GM23248 (cell line): ENCODE measurements around the gene DCDC2. TPM values are rescaled to one million over a fixed set of nuclear protein-coding genes. Genes with fewer than 3 reads are reported as not detected.

Experiments
- DNase-seq: peaks from one replicate; pipeline ENCODE4 v3.0.0-alpha.2; 2015
- H2AFZ ChIP-seq: fragments of 200-600 bp; sonication (generic); 2 replicates; pipeline ENCODE4 v1.6.1; 2016; ENCODE audit warnings: antibody characterized with exemption
- H3F3A ChIP-seq: fragments of 200-600 bp; sonication (generic); 2 replicates; pipeline ENCODE4 v1.6.1; 2016; ENCODE audit warnings: mild to moderate bottlenecking, antibody characterized with exemption, mixed run types; ENCODE audit not compliant: insufficient read depth
- H3K27ac ChIP-seq: fragments of 200-600 bp; sonication (generic); 2 replicates; pipeline ENCODE4 v1.5.1; 2016; ENCODE audit warnings: mild to moderate bottlenecking
- H3K27me3 ChIP-seq: fragments of 200-600 bp; sonication (generic); replicated peaks from 2 replicates; pipeline ENCODE4 v1.6.1; 2016; ENCODE audit warnings: mild to moderate bottlenecking; ENCODE audit not compliant: insufficient read depth
- H3K36me3 ChIP-seq: fragments of 200-600 bp; sonication (generic); 2 replicates; pipeline ENCODE4 v1.6.1; 2016; ENCODE audit warnings: low read depth, mild to moderate bottlenecking
- H3K4me1 ChIP-seq: fragments of 200-600 bp; sonication (generic); 2 replicates; pipeline ENCODE4 v1.6.1; 2016; ENCODE audit warnings: mild to moderate bottlenecking; ENCODE audit not compliant: insufficient read depth
- H3K4me2 ChIP-seq: fragments of 200-600 bp; sonication (generic); one replicate; pipeline ENCODE4 v1.6.1; 2016; ENCODE audit warnings: mild to moderate bottlenecking; ENCODE audit not compliant: unreplicated experiment
- H3K4me3 ChIP-seq: fragments of 200-600 bp; sonication (generic); 2 replicates; pipeline ENCODE4 v1.5.1; 2016; ENCODE audit warnings: mild to moderate bottlenecking
- H3K79me2 ChIP-seq: fragments of 200-600 bp; sonication (generic); 2 replicates; pipeline ENCODE4 v1.6.1; 2016; ENCODE audit warnings: mild to moderate bottlenecking; ENCODE audit not compliant: insufficient read depth
- H3K9ac ChIP-seq: fragments of 200-600 bp; sonication (generic); 2 replicates; pipeline ENCODE4 v1.6.1; 2016; ENCODE audit warnings: mild to moderate bottlenecking
- H3K9me2 ChIP-seq: fragments of 200-600 bp; sonication (generic); 2 replicates; pipeline ENCODE4 v1.6.1; 2016; ENCODE audit warnings: mixed run types, mild to moderate bottlenecking, moderate library complexity; ENCODE audit not compliant: insufficient read depth
- H3K9me3 ChIP-seq: fragments of 200-600 bp; sonication (generic); one replicate; pipeline ENCODE4 v1.6.1; 2017; ENCODE audit warnings: low read depth
- H4K20me1 ChIP-seq: fragments of 200-600 bp; sonication (generic); 2 replicates; pipeline ENCODE4 v1.6.0; 2016; ENCODE audit not compliant: insufficient read depth
- EZH2 ChIP-seq: fragments of 200-600 bp; sonication (generic); IDR thresholded peaks from 2 replicates; pipeline ENCODE4 v1.6.1; 2018; ENCODE audit warnings: antibody characterized with exemption, mild to moderate bottlenecking; ENCODE audit not compliant: insufficient read depth, poor library complexity, severe bottlenecking
- EZH2phosphoT487 ChIP-seq: fragments of 200-600 bp; sonication (generic); IDR thresholded peaks from 2 replicates; pipeline ENCODE4 v1.6.1; 2018; ENCODE audit warnings: antibody characterized with exemption, moderate library complexity, mild to moderate bottlenecking, low read depth; ENCODE audit not compliant: insufficient read depth
- WGBS, 2 experiments: methylation state at CpG; one replicate each; pipeline ENCODE4 v1.1.6; 2015 to 2017; ENCODE audit warnings: low lambda C conversion rate in 2 of 2, low coverage in 1 of 2; ENCODE audit errors: missing lambda C conversion rate in 2 of 2; 5-methylcytosine and 5-hydroxymethylcytosine counted together
- in situ Hi-C: fragments of 300-500 bp; cut with MboI; formaldehyde crosslinking; loops from 2 replicates; pipeline ENCODE4 v1.15.0; 2020
- polyA plus RNA-seq: library from polyadenylated mRNA; unstranded; fragments of >200 nt; fragmentation: Nextera tagmentation; extraction: Ambion mirVana; gene quantifications from 2 replicates; pipeline ENCODE4 v1.2.1, GENCODE V29; 2016
- total RNA-seq: library from RNA; depleted of rRNA; stranded (reverse); fragments of >200 nt; shearing (Covaris generic); gene quantifications from 2 replicates; pipeline ENCODE4 v1.2.3, GENCODE V29; 2014

Gene DCDC2
- total and polyA plus RNA-seq, 2 experiments from 2014 or later: not detected

- no peaks in the 10 kb centered on the region for H3F3A ChIP-seq
- 10 to 15% methylated on average over 3 of the region's 3 CpGs for WGBS, 2 experiments
- TF ChIP-seq EZH2phosphoT487 (no peak), EZH2 (no peak)
- H3K4me1 ChIP-seq: no peaks in the 10 kb centered on the region
- no peak for DNase-seq
- no peaks in the 10 kb centered on the region for H3K36me3 ChIP-seq
- no peak overlapping the region for H2AFZ ChIP-seq
- H3K4me2 ChIP-seq: no peak overlapping the region
- H3K9me3 ChIP-seq: no peaks in the 10 kb centered on the region
- no peak overlapping the region for H3K4me3 ChIP-seq
- no peak overlapping the region for H3K9ac ChIP-seq
- in situ Hi-C loops: no loop called here
- H3K27ac ChIP-seq: no peak overlapping the region
- no peaks in the 10 kb centered on the region for H4K20me1 ChIP-seq
- H3K9me2 ChIP-seq: no peaks in the 10 kb centered on the region
- H3K27me3 ChIP-seq: no peaks in the 10 kb centered on the region
- H3K79me2 ChIP-seq: no peaks in the 10 kb centered on the region
Observed at GRCh38 chr6:24149836-24150235, 208.0 kb downstream of the DCDC2 start.

GRCh38 chr6:24149296-24149695 is 208.6 kb downstream of the DCDC2 start:
- Histone ChIP-seq H3K4me3 (no peak overlapping the region), H2AFZ (no peak overlapping the region), H3K27me3 (no peaks in the 10 kb centered on the region), H3K9me3 (no peaks in the 10 kb centered on the region), H3K79me2 (no peaks in the 10 kb centered on the region), H3K27ac (no peak overlapping the region), H3K4me2 (no peak overlapping the region), H3F3A (no peaks in the 10 kb centered on the region), H3K9ac (no peak overlapping the region), H3K4me1 (no peaks in the 10 kb centered on the region), H3K9me2 (no peaks in the 10 kb centered on the region), H3K36me3 (no peaks in the 10 kb centered on the region), H4K20me1 (no peaks in the 10 kb centered on the region)
- no peak for DNase-seq
- TF ChIP-seq EZH2phosphoT487 (no peak), EZH2 (no peak)
- in situ Hi-C loops: no loop called here

GRCh38 chr6:24148684-24149083 is 209.2 kb downstream of the DCDC2 start:
- Histone ChIP-seq H3K4me3 (no peak overlapping the region), H3K79me2 (no peaks in the 10 kb centered on the region), H3F3A (no peaks in the 10 kb centered on the region), H3K4me2 (no peak overlapping the region), H3K4me1 (no peaks in the 10 kb centered on the region), H3K9ac (no peak overlapping the region), H3K27ac (no peak overlapping the region), H3K36me3 (no peaks in the 10 kb centered on the region), H2AFZ (no peak overlapping the region), H3K27me3 (no peaks in the 10 kb centered on the region), H3K9me3 (no peaks in the 10 kb centered on the region), H3K9me2 (no peaks in the 10 kb centered on the region), H4K20me1 (no peaks in the 10 kb centered on the region)
- in situ Hi-C loops: no loop called here
- no peak for TF ChIP-seq EZH2phosphoT487
- TF ChIP-seq EZH2: no peak
- DNase-seq: no peak

- Histone ChIP-seq H3K4me3 (no peak overlapping the region), H3K36me3 (no peaks in the 10 kb centered on the region), H3K9ac (no peak overlapping the region), H3F3A (no peaks in the 10 kb centered on the region), H4K20me1 (no peaks in the 10 kb centered on the region), H3K4me2 (no peak overlapping the region), H3K79me2 (no peaks in the 10 kb centered on the region), H3K9me3 (no peaks in the 10 kb centered on the region), H3K27ac (no peak overlapping the region), H2AFZ (no peak overlapping the region), H3K9me2 (no peaks in the 10 kb centered on the region), H3K4me1 (no peaks in the 10 kb centered on the region), H3K27me3 (no peaks in the 10 kb centered on the region)
- no peak for TF ChIP-seq EZH2
- no peak for TF ChIP-seq EZH2phosphoT487
- in situ Hi-C loops: no loop called here
- 22 to 34% methylated on average over 3 of the region's 3 CpGs for WGBS, 2 experiments
- no peak for DNase-seq
Observed at GRCh38 chr6:24148154-24148570, 209.7 kb downstream of the DCDC2 start.

DNA sequence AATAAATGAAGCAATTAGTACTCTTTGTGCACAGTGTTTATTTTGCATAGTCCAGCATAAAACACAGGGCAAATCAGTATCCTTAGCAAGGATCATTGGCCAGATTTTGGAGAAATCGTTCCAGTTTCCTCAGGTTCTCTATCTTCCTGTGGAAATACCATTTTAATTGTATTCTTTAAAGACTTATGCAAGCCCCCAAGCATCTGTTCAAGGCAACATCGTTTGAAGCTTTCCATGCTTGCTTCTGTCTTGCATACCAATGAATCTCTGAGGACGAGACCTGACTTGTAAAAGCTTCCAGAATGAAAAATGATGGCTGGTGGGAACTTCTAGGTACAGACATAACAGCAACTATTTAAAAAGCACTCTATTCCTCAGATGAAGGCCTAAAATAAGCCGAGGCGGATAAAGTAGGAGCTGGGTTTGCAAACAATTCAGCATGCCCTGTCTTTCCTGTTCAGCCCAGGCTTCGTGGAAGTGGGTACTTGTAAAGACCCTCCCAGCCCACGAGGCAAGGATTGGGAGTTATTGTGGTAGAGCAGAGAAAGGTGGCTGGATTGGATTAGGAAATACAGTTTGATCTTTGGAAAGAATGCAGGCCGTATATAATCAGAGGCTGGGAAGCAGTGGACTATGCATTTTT is 210.2 kb downstream of the DCDC2 start:
- Histone ChIP-seq H3K9me2 (no peaks in the 10 kb centered on the region), H3F3A (no peaks in the 10 kb centered on the region), H3K4me3 (no peak overlapping the region), H3K9me3 (no peaks in the 10 kb centered on the region), H4K20me1 (no peaks in the 10 kb centered on the region), H3K9ac (no peak overlapping the region), H3K36me3 (no peaks in the 10 kb centered on the region), H2AFZ (no peak overlapping the region), H3K27ac (no peak overlapping the region), H3K27me3 (no peaks in the 10 kb centered on the region), H3K4me1 (no peaks in the 10 kb centered on the region), H3K4me2 (no peak overlapping the region), H3K79me2 (no peaks in the 10 kb centered on the region)
- no peak for TF ChIP-seq EZH2
- TF ChIP-seq EZH2phosphoT487: no peak
- WGBS, 2 experiments: 19% methylated on average over 8 of the region's 8 CpGs
- in situ Hi-C loops: no loop called here
- no peak for DNase-seq
